H9 (cell line): Measurements from ENCODE around the gene LFNG. TPM values are rescaled to one million over a fixed set of nuclear protein-coding genes. Genes with fewer than 3 reads are reported as not detected.

Experiments
- DNase-seq: peaks from one replicate; pipeline ENCODE4 v3.0.0-alpha.2; 2017
- H2AFZ ChIP-seq: one replicate; pipeline ENCODE4 v1.6.1; 2013; ENCODE audit warnings: mild to moderate bottlenecking, low read length, control low read depth, moderate library complexity
- H2AK5ac ChIP-seq: 2 replicates; pipeline ENCODE4 v1.6.1; 2013; ENCODE audit warnings: low read length, control low read depth, mixed read lengths; ENCODE audit not compliant: insufficient read length
- H2BK120ac ChIP-seq: one replicate; pipeline ENCODE4 v1.6.1; 2013; ENCODE audit warnings: low read depth, mild to moderate bottlenecking, low read length, control low read depth, inconsistent platforms; ENCODE audit not compliant: poor library complexity, severe bottlenecking
- H2BK12ac ChIP-seq: 2 replicates; pipeline ENCODE4 v1.6.1; 2013; ENCODE audit warnings: low read length, control low read depth, mixed read lengths, low read depth; ENCODE audit not compliant: insufficient read length
- H2BK15ac ChIP-seq: 2 replicates; pipeline ENCODE4 v1.6.1; 2013; ENCODE audit warnings: low read depth, low read length, control low read depth
- H2BK20ac ChIP-seq: one replicate; pipeline ENCODE4 v1.6.1; 2013; ENCODE audit warnings: low read depth, mild to moderate bottlenecking, low read length, control low read depth, inconsistent platforms; ENCODE audit not compliant: poor library complexity, severe bottlenecking
- H2BK5ac ChIP-seq: 2 replicates; pipeline ENCODE4 v1.6.1; 2013; ENCODE audit warnings: low read length, control low read depth, mixed read lengths; ENCODE audit not compliant: insufficient read length
- H3K14ac ChIP-seq: 2 replicates; pipeline ENCODE4 v1.6.1; 2013; ENCODE audit warnings: low read length, control low read depth; ENCODE audit not compliant: insufficient read depth
- H3K18ac ChIP-seq: 2 replicates; pipeline ENCODE4 v1.6.1; 2013; ENCODE audit warnings: low read depth, mild to moderate bottlenecking, mixed read lengths, low read length, control low read depth; ENCODE audit not compliant: insufficient read length
- H3K23ac ChIP-seq: 2 replicates; pipeline ENCODE4 v1.6.1; 2013; ENCODE audit warnings: low read length, control low read depth, mixed read lengths, low read depth; ENCODE audit not compliant: insufficient read length
- H3K23me2 ChIP-seq: 2 replicates; pipeline ENCODE4 v1.6.1; 2013; ENCODE audit warnings: low read depth, mild to moderate bottlenecking, mixed read lengths, low read length, control low read depth; ENCODE audit not compliant: insufficient read length, poor library complexity, severe bottlenecking
- H3K27ac ChIP-seq: 2 replicates; pipeline ENCODE4 v1.5.1; 2013; ENCODE audit warnings: low read length, control low read depth, mixed read lengths, low read depth; ENCODE audit not compliant: insufficient read length
- H3K27me3 ChIP-seq: 2 replicates; pipeline ENCODE4 v1.6.1; 2013; ENCODE audit warnings: low read length, control low read depth, inconsistent platforms; ENCODE audit not compliant: insufficient read depth
- H3K4ac ChIP-seq: 2 replicates; pipeline ENCODE4 v1.6.1; 2013; ENCODE audit warnings: low read depth, mild to moderate bottlenecking, control low read depth, inconsistent platforms, low read length, moderate library complexity
- H3K4me1 ChIP-seq: 2 replicates; pipeline ENCODE4 v1.6.1; 2013; ENCODE audit warnings: low read length, control low read depth, inconsistent platforms; ENCODE audit not compliant: insufficient read depth
- H3K4me2 ChIP-seq: 2 replicates; pipeline ENCODE4 v1.6.1; 2013; ENCODE audit warnings: low read length, control low read depth, mixed read lengths; ENCODE audit not compliant: insufficient read length, insufficient read depth
- H3K56ac ChIP-seq: 2 replicates; pipeline ENCODE4 v1.6.1; 2013; ENCODE audit warnings: low read depth, mild to moderate bottlenecking, mixed read lengths, low read length, control low read depth; ENCODE audit not compliant: insufficient read length
- H3K79me1 ChIP-seq: 2 replicates; pipeline ENCODE4 v1.6.1; 2013; ENCODE audit warnings: low read depth, mild to moderate bottlenecking, moderate library complexity, low read length, control low read depth, inconsistent platforms; ENCODE audit not compliant: insufficient read depth, poor library complexity, severe bottlenecking
- H3K79me2 ChIP-seq: 2 replicates; pipeline ENCODE4 v1.6.1; 2013; ENCODE audit warnings: low read length, control low read depth, inconsistent platforms; ENCODE audit not compliant: insufficient read depth
- H3K9ac ChIP-seq: 2 replicates; pipeline ENCODE4 v1.6.1; 2013; ENCODE audit warnings: low read length, control low read depth, mixed read lengths; ENCODE audit not compliant: insufficient read length; ENCODE audit errors: extremely low read depth
- H3K9me3 ChIP-seq: one replicate; pipeline ENCODE4 v1.6.1; 2013; ENCODE audit warnings: low read depth, low read length, inconsistent platforms; ENCODE audit not compliant: control insufficient read depth
- H3T11ph ChIP-seq: one replicate; pipeline ENCODE4 v1.6.1; 2013; ENCODE audit warnings: mild to moderate bottlenecking, low read length, control low read depth, inconsistent platforms
- H4K20me1 ChIP-seq: one replicate; pipeline ENCODE4 v1.6.1; 2013; ENCODE audit not compliant: control insufficient read depth, insufficient read length, insufficient read depth
- H4K5ac ChIP-seq: 2 replicates; pipeline ENCODE4 v1.6.1; 2013; ENCODE audit warnings: low read depth, mild to moderate bottlenecking, mixed read lengths, low read length, control low read depth; ENCODE audit not compliant: insufficient read length
- H4K8ac ChIP-seq: replicated peaks from 2 replicates; pipeline ENCODE4 v1.6.1; 2013; ENCODE audit warnings: low read length, control low read depth, mixed read lengths, low read depth; ENCODE audit not compliant: insufficient read length
- H4K91ac ChIP-seq: 2 replicates; pipeline ENCODE4 v1.6.1; 2013; ENCODE audit warnings: low read depth, mild to moderate bottlenecking, moderate library complexity, mixed read lengths, low read length, control low read depth; ENCODE audit not compliant: insufficient read length
- H3K27ac Mint-ChIP-seq, 3 experiments: 2 replicates in 2 of 3; 3 replicates in 1 of 3; pipeline ENCODE4 v1.8.0; 2020 to 2021; ENCODE audit warnings: mixed read lengths in 3 of 3, mild to moderate bottlenecking in 1 of 3, moderate library complexity in 1 of 3
- H3K27me3 Mint-ChIP-seq: 2 replicates; pipeline ENCODE4 v1.8.0; 2021; ENCODE audit warnings: low read depth, mild to moderate bottlenecking, moderate library complexity, mixed read lengths
- H3K36me3 Mint-ChIP-seq, 3 experiments: 2 replicates in 2 of 3; 3 replicates in 1 of 3; pipeline ENCODE4 v1.8.0; 2020 to 2021; ENCODE audit warnings: low read depth in 3 of 3, mixed read lengths in 3 of 3; ENCODE audit not compliant: insufficient read depth in 1 of 3
- H3K4me1 Mint-ChIP-seq, 2 experiments: 2 replicates each; pipeline ENCODE4 v1.8.0; 2020; ENCODE audit warnings: mixed read lengths in 2 of 2
- H3K4me3 Mint-ChIP-seq, 2 experiments: 2 replicates in 1 of 2; 3 replicates in 1 of 2; pipeline ENCODE4 v1.8.0; 2020 to 2021; ENCODE audit warnings: mild to moderate bottlenecking in 2 of 2, mixed read lengths in 2 of 2, moderate library complexity in 1 of 2
- H3K9me3 Mint-ChIP-seq, 2 experiments: 2 replicates in 1 of 2; 3 replicates in 1 of 2; pipeline ENCODE4 v1.8.0; 2020; ENCODE audit warnings: mild to moderate bottlenecking in 2 of 2, mixed read lengths in 2 of 2, moderate library complexity in 1 of 2
- WGBS: extraction: QIAGEN DNeasy Blood & Tissue Kit; methylation state at CpG from one replicate; pipeline ENCODE4 v1.1.7; 2013; ENCODE audit warnings: missing lambda C conversion rate, low lambda C conversion rate, mixed read lengths; ENCODE audit not compliant: insufficient read length; ENCODE audit errors: extremely low coverage; 5-methylcytosine and 5-hydroxymethylcytosine counted together
- total RNA-seq: library from RNA; stranded (reverse); gene quantifications from 2 replicates; pipeline ENCODE4 v1.2.1, GENCODE V29; 2021
- TF ChIP-seq, protein P1 (sequence below): fragments of 200-600 bp; sonication (generic); conservative IDR thresholded peaks from 3 replicates; pipeline ENCODE4 v1.8.0; 2021; ENCODE audit warnings: antibody characterized with exemption, mild to moderate bottlenecking

Gene LFNG
- total RNA-seq, 1 experiment from 2014 or later: 52.9 TPM

GRCh38 chr7:2507917-2508306 lies 11.7 kb upstream of the LFNG start:
- Mint-ChIP-seq H3K4me1 (peaks cover 13 to 37% of the 10 kb centered on the region in 2 experiments), H3K4me3 (no peak overlapping the region), H3K27ac (no peak overlapping the region), H3K9me3 (no peaks in the 10 kb centered on the region; a peak in 1 of 5 replicates), H3K36me3 (no peaks in the 10 kb centered on the region), H3K27me3 (no peaks in the 10 kb centered on the region; the same call in 1 of the 2 replicates)
- Histone ChIP-seq H3K56ac (no peak overlapping the region), H3K23ac (no peak overlapping the region), H3K79me2 (no peaks in the 10 kb centered on the region), H3K9me3 (no peaks in the 10 kb centered on the region), H3K27ac (no peak overlapping the region), H2BK120ac (no peak overlapping the region), H3T11ph (no peak overlapping the region), H3K14ac (no peak overlapping the region), H4K91ac (no peak overlapping the region), H2AK5ac (no peak overlapping the region), H3K27me3 (no peaks in the 10 kb centered on the region), H3K4ac (no peak overlapping the region), H3K9ac (no peak overlapping the region), H2BK20ac (no peak overlapping the region), H3K4me2 (no peak overlapping the region), H4K5ac (no peak overlapping the region), H2AFZ (no peak overlapping the region), H3K18ac (no peak overlapping the region), H2BK15ac (no peak overlapping the region), H3K4me1 (no peaks in the 10 kb centered on the region), H3K23me2 (no peaks in the 10 kb centered on the region), H3K79me1 (no peaks in the 10 kb centered on the region), H4K8ac (no peak overlapping the region), H2BK12ac (no peak overlapping the region), H2BK5ac (no peak overlapping the region), H4K20me1 (no peaks in the 10 kb centered on the region)
- no peak for DNase-seq
- WGBS: no CpG with 5 or more reads among the region's 6 CpGs
- TF ChIP-seq, protein P1, sequence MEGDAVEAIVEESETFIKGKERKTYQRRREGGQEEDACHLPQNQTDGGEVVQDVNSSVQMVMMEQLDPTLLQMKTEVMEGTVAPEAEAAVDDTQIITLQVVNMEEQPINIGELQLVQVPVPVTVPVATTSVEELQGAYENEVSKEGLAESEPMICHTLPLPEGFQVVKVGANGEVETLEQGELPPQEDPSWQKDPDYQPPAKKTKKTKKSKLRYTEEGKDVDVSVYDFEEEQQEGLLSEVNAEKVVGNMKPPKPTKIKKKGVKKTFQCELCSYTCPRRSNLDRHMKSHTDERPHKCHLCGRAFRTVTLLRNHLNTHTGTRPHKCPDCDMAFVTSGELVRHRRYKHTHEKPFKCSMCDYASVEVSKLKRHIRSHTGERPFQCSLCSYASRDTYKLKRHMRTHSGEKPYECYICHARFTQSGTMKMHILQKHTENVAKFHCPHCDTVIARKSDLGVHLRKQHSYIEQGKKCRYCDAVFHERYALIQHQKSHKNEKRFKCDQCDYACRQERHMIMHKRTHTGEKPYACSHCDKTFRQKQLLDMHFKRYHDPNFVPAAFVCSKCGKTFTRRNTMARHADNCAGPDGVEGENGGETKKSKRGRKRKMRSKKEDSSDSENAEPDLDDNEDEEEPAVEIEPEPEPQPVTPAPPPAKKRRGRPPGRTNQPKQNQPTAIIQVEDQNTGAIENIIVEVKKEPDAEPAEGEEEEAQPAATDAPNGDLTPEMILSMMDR: no peak
